ENCODE measurements around the gene SMIM11. TPM values are rescaled to one million over a fixed set of nuclear protein-coding genes. Genes with fewer than 3 reads are reported as not detected.

The SMIM11 gene
- total and polyA plus RNA-seq, 2 of the 8 experiments (the other 6 are each of a cell fraction or from before 2014, with no cell fraction given): 1.0 to 3.2 TPM

- H2AFZ ChIP-seq (ENCODE audit: low read length): no peak overlapping the region
- no peak overlapping the region for H2BK5ac ChIP-seq (ENCODE audit: low read depth, low read length)
- H3K4me3 ChIP-seq (ENCODE audit: extremely low read depth in 1 of 4, insufficient read depth in 2 of 4, low read depth in 3 of 4, low read length in 4 of 4): no peak overlapping the region
- TF ChIP-seq CBX5 (IDR thresholded peaks at IDR 0.05; ENCODE audit: low read depth, low read length): no peak
- TF ChIP-seq RXRA (IDR thresholded peaks at IDR 0.05; ENCODE audit: insufficient read depth, low read depth, low read length): no peak
- no peak for TF ChIP-seq GABPA (IDR thresholded peaks at IDR 0.05; ENCODE audit: borderline replicate concordance, insufficient read depth, low read length)
- no peak overlapping the region for H4K5ac ChIP-seq (ENCODE audit: insufficient read length, low read depth, low read length)
- no peak overlapping the region for H3K18ac ChIP-seq (ENCODE audit: extremely low read depth, low read length)
- H3K4me2 ChIP-seq (ENCODE audit: insufficient read depth in 1 of 2, low read depth in 2 of 2, low read length in 2 of 2): no peak overlapping the region
- POLR2A ChIA-PET (ENCODE audit: partially characterized antibody): interaction anchor here (1.1 kb wide), 1 partner anchor 24 kb away, joined by 3 read pairs; no protein-coding TSS in a partner anchor
- H2BK12ac ChIP-seq (ENCODE audit: low read depth, low read length): no peak overlapping the region
- no peak for FAIRE-seq
- no peak overlapping the region for H4K91ac ChIP-seq (replicated peaks; ENCODE audit: insufficient read length, low read length)
- H2BK15ac ChIP-seq (ENCODE audit: low read length): no peak overlapping the region
- H3K27me3 ChIP-seq (replicated peaks in 1 of 4; ENCODE audit: control insufficient read depth in 3 of 4, extremely low read depth in 1 of 4, insufficient read depth in 3 of 4, low read length in 3 of 4): no peaks in the 10 kb centered on the region
- H2BK120ac ChIP-seq (replicated peaks; ENCODE audit: low read depth, low read length): no peak overlapping the region
- no peak overlapping the region for H3K4ac ChIP-seq (replicated peaks; ENCODE audit: insufficient read length, low read depth, low read length)
- H3K4me1 ChIP-seq (replicated peaks in 1 of 4; ENCODE audit: control insufficient read depth in 3 of 4, insufficient read depth in 4 of 4, low read length in 3 of 4): no peaks in the 10 kb centered on the region
- H3K79me1 ChIP-seq (ENCODE audit: low read depth, low read length): no peaks in the 10 kb centered on the region
- no peak overlapping the region for H3K9ac ChIP-seq (replicated peaks in 1 of 4; ENCODE audit: extremely low read depth in 1 of 4, low read depth in 3 of 4, low read length in 3 of 4)
- H4K8ac ChIP-seq (ENCODE audit: extremely low read depth, insufficient read depth, low read length): no peak overlapping the region
- no peaks in the 10 kb centered on the region for H4K20me1 ChIP-seq (replicated peaks in 1 of 2; ENCODE audit: control insufficient read depth in 1 of 2, insufficient read depth in 2 of 2, low read length in 2 of 2)
- H3K14ac ChIP-seq (ENCODE audit: insufficient read length): no peak overlapping the region
- no peak for DNase-seq (ENCODE audit: low read depth in 1 of 2, low spot score in 2 of 2)
- no peaks in the 10 kb centered on the region for H3K36me3 ChIP-seq (ENCODE audit: control insufficient read depth in 2 of 4, insufficient read depth in 4 of 4, low read length in 3 of 4)
- H3K27ac ChIP-seq (ENCODE audit: low read depth, low read length): no peak overlapping the region
- H3K23me2 ChIP-seq (ENCODE audit: low read depth, low read length): no peaks in the 10 kb centered on the region; the same call in 1 of the 2 replicates
- no peak overlapping the region for H3K23ac ChIP-seq (ENCODE audit: insufficient read length)
- 89% methylated on average over 7 of the region's 7 CpGs; no CpG with 5 or more reads in 1 of the 2 experiments for WGBS, 2 experiments (ENCODE audit: extremely low coverage in 1 of 2, insufficient coverage in 1 of 2, insufficient read length in 1 of 2, insufficient replicate concordance in 2 of 2, low coverage in 1 of 2, low lambda C conversion rate in 2 of 2, missing lambda C conversion rate in 1 of 2)
- H2BK20ac ChIP-seq (ENCODE audit: low read length): no peak overlapping the region
- H3K56ac ChIP-seq (replicated peaks; ENCODE audit: insufficient read length, low read depth, low read length): no peak overlapping the region
- H2AK5ac ChIP-seq (ENCODE audit: low read depth, low read length): no peak overlapping the region
- H3K79me2 ChIP-seq (ENCODE audit: control insufficient read depth in 1 of 2, insufficient read depth in 2 of 2, low read length in 2 of 2): no peaks in the 10 kb centered on the region
- H3K9me3 ChIP-seq (ENCODE audit: insufficient read depth in 2 of 2, low read depth in 1 of 2, low read length in 1 of 2): no peaks in the 10 kb centered on the region
- CTCF ChIA-PET (ENCODE audit: partially characterized antibody): interaction anchor here (0.8 to 10.4 kb wide), 4 partner anchors 19 to 422 kb away, joined by 3 to 119 read pairs (median 4); partner anchors contain the start of genes MRPS6 and SLC5A3
Measured at GRCh38 chr21:34343347-34343746, 32.0 kb upstream of the SMIM11 start.

All from H1 (cell line).